ENCODE data around the gene AHNAK. TPM values are rescaled to one million over a fixed set of nuclear protein-coding genes. Genes with fewer than 3 reads are reported as not detected.

The AHNAK gene
- total RNA-seq, 4 donors from 2014 or later: 227 to 400 (median 288) TPM

GRCh38 chr11:62505440-62506091 is 41.0 kb downstream of the AHNAK start:
- H3K4me3 ChIP-seq (replicated peaks in 1 of 3): peak overlapping the region in 1 of 3 donors; percentile 2
- H3K9me3 ChIP-seq: no peaks in the 10 kb centered on the region
- peaks cover 54 to 75% of the 10 kb centered on the region in 2 donors for H3K4me1 ChIP-seq
- H3K36me3 ChIP-seq: no peaks in the 10 kb centered on the region
- TF ChIP-seq CTCF (IDR thresholded peaks at IDR 0.05) (no peak), POLR2A (IDR thresholded peaks at IDR 0.05) (no peak)
- H3K27ac ChIP-seq: no peak overlapping the region
- WGBS, 2 donors: 21 to 23% methylated on average over 30 of the region's 30 CpGs
- DNase-seq: peak in 1 of 2 donors; percentile 19
- no peaks in the 10 kb centered on the region for H3K27me3 ChIP-seq
- intact Hi-C loops (cut with DNase I): loop anchor here (5.0 kb wide), 1 partner anchor 37 kb away; no protein-coding TSS in a partner anchor

GRCh38 chr11:62505059-62505439 is 41.6 kb downstream of the AHNAK start:
- Histone ChIP-seq H3K9me3 (no peaks in the 10 kb centered on the region), H3K4me1 (peaks cover 54 to 77% of the 10 kb centered on the region in 2 donors), H3K4me3 (replicated peaks in 1 of 3) (peak overlapping the region in 1 of 3 donors; percentile 2), H3K27ac (peak overlapping the region in 2 of 3 donors; percentile 55 to 70), H3K36me3 (no peaks in the 10 kb centered on the region), H3K27me3 (no peaks in the 10 kb centered on the region)
- 41 to 47% methylated on average over 12 of the region's 12 CpGs for WGBS, 2 donors
- peak in 1 of 2 donors; percentile 25 for DNase-seq
- TF ChIP-seq CTCF (IDR thresholded peaks at IDR 0.05): no peak
- no peak for TF ChIP-seq POLR2A (IDR thresholded peaks at IDR 0.05)
- intact Hi-C loops (cut with DNase I): loop anchor here (5.0 kb wide), 1 partner anchor 37 kb away; no protein-coding TSS in a partner anchor

- H3K36me3 ChIP-seq: no peaks in the 10 kb centered on the region
- WGBS, 2 donors: 24 to 57% methylated on average over 14 to 15 of the region's 15 CpGs
- TF ChIP-seq POLR2A (IDR thresholded peaks at IDR 0.05): no peak
- TF ChIP-seq CTCF (IDR thresholded peaks at IDR 0.05): no peak
- intact Hi-C loops (cut with DNase I): no loop called here
- H3K27ac ChIP-seq: peak overlapping the region in 2 of 3 donors; percentile 55 to 70
- no peak overlapping the region for H3K4me3 ChIP-seq (replicated peaks in 1 of 3)
- DNase-seq: peak; percentile 93
- H3K9me3 ChIP-seq: no peaks in the 10 kb centered on the region
- peaks cover 54 to 82% of the 10 kb centered on the region in 2 donors for H3K4me1 ChIP-seq
- H3K27me3 ChIP-seq: no peaks in the 10 kb centered on the region
Measured at GRCh38 chr11:62504158-62504973, 42.2 kb downstream of the AHNAK start.

GRCh38 chr11:62502030-62502730 is 44.4 kb downstream of the AHNAK start:
- Histone ChIP-seq H3K4me1 (peaks cover 39 to 62% of the 10 kb centered on the region in 2 donors), H3K27ac (peak overlapping the region in 2 of 3 donors; percentile 10 to 47), H3K4me3 (replicated peaks in 1 of 3) (no peak overlapping the region), H3K27me3 (no peaks in the 10 kb centered on the region), H3K9me3 (no peaks in the 10 kb centered on the region), H3K36me3 (no peaks in the 10 kb centered on the region)
- no peak for DNase-seq
- intact Hi-C loops (cut with DNase I): no loop called here
- 42 to 47% methylated on average over 10 of the region's 10 CpGs for whole genome bisulfite sequencing, 2 donors
- no peak for TF ChIP-seq CTCF (IDR thresholded peaks at IDR 0.05)
- TF ChIP-seq POLR2A (IDR thresholded peaks at IDR 0.05): no peak

Measured in thyroid gland (tissue), 4 donors.